HG02642 (cell line): ENCODE data around the gene DLGAP3.
"Not testable (repeated sequence)": the region's sequence is repeated elsewhere in the genome, so short reads cannot be mapped to it uniquely, and the experiment has no call there.

ENCODE experiments used
- ATAC-seq: cut with Tn5 transposase; IDR thresholded peaks from one replicate; pipeline ENCODE4 v1.9.1; 2021; ENCODE audit warnings: mild to moderate bottlenecking; ENCODE audit not compliant: unreplicated experiment, poor library complexity

DLGAP3 gene

GRCh38 chr1:34843392-34844251, 85.8 kb downstream of the DLGAP3 start:
- ATAC-seq = no peak

- no peak for ATAC-seq
Measured at GRCh38 chr1:34842952-34843371, 86.5 kb downstream of the DLGAP3 start.

DNA sequence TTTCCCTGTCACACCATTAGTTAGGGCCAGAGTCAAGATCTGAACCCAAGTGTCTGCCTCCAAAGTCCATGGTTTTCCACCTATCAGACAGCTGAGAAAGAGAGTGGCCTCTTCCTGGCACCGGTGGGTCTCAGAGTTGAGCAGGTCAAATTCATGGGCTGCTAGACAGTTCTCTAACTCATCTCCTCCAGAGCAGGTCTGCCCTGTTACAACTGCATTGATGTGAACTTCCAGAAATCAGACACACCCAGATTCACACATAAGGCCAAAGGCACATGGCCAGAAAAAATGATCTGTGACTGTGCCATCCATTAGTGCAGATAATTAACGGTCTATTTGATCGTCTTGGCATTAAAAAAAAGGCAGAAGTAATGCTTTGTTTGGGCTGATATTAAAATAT, 87.4 kb downstream of the DLGAP3 start:
- ATAC-seq = no peak

DNA sequence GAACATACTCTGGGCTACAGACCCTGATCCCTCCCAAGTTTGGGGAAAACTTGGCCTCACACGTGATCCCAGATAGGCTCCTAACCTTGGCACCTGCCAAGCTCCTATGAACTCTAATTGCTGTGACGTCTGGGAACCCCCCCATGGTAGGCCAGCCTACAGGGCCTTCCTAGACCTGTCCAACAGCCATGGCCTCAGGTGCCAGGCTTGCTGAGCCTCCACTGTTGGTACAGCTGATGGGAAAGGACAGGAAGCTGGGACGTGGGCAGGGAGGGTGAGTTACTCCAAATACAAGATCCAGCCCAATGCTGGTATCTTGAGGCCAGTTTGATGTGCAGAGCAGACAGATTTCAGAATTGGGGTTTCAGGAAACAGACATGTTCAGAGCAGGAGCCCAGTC, 89.0 kb downstream of the DLGAP3 start:
- no peak for ATAC-seq

GRCh38 chr1:34839526-34840305, 89.7 kb downstream of the DLGAP3 start:
- ATAC-seq = no peak

DNA sequence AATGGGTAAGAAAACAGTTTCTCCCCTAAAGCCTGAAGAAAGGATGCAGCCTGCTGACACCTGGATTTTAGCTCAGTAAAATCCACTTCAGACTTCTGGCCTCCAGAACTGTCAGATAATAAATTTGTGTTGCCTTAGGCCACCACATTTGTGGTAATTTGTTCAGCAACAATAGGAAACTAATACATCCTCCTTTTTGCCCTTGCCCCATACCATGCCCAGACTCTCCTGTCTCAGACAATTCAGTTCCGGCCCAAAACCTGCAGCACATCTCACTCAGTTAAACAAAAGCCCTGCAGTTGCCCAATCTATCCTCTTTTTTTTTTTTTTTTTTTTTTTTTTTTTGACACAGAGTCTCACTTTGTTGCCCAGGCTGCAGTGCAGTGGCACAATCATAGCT, 95.7 kb downstream of the DLGAP3 start:
- no peak for ATAC-seq

DNA sequence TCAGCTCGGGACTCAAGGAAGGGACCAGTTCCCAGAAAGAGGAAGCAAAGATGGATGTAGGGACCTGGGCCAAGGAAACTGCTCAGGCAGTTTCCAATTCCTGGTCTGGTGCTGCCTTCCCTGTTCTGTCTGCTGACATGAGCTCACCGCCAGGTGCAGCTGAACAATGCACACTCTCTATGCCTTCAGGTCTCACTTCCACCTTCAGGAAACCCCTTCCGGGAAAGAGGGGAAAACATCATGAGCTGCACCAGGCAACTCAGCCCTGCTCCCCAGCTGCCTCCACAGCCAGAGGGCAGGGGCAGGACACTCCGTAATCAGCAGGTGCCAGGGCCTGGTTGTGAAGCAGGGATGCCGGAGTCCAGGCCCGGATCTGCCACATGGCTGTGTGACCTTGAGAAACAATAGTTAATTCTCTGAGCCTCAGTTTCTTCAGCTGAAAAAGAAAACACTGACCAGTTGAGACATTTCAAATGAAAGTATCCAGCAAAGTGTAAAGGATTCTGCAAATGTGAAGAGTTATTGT, 97.7 kb downstream of the DLGAP3 start:
- no peak for ATAC-seq

GRCh38 chr1:34829250-34829649, 100.2 kb downstream of the DLGAP3 start:
- no peak for ATAC-seq

DNA sequence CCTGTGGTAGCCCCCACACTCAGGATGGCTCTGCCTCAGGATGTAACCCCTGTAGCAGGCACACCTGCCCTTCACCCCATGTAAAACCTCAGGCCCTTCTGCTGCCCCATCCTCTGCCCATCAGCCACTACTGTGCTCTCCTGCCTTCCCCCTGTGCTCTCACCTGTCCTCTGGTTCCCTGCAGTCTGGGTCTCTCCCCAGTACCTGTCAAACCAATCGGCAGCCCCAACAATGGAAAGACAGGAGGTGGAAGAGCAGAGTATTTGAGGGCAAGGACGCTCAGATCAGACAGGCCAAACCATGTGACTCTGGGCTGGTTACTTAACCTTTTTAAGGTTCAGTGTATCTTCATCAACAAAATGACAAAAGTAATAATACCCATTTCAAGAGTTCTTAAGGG, 100.8 kb downstream of the DLGAP3 start:
- ATAC-seq = no peak

DNA sequence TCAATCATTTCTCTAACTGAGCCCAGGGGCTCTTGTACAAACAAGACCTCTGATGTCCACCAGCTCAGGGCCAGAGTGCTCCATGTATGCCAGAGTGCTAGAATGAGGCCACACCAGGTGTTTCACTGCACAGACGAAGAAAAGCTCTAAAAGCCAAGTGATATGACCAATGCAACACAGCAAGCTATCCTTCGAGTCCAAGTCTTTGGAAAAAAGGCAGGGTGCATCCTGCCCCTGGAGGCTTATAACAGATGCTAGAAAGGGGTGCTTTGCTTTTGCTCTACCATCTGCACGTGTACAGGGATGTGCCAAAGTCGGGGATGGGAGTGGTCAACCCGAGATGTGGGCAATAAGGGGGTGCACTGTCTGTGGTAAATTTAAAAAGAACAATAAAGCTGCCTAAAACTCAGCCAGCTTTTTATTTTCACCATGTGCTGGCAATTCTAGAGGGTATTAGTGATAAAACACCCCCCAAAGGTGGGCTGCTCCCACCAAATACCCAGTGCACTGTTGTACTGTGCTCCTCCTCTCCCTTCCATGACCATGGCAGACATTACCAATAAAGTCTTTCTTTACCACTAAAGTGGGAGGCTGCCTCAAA, 102.0 kb downstream of the DLGAP3 start:
- no peak for ATAC-seq

GRCh38 chr1:34825455-34826091, 103.9 kb downstream of the DLGAP3 start:
- ATAC-seq = no peak

- ATAC-seq = no peak
Measured at GRCh38 chr1:34824817-34825454, 104.5 kb downstream of the DLGAP3 start.

GRCh38 chr1:34822202-34822601, 107.2 kb downstream of the DLGAP3 start:
- no peak for ATAC-seq

- not testable (repeated sequence) for ATAC-seq
Measured at GRCh38 chr1:34818862-34819261, 110.6 kb downstream of the DLGAP3 start.

DNA sequence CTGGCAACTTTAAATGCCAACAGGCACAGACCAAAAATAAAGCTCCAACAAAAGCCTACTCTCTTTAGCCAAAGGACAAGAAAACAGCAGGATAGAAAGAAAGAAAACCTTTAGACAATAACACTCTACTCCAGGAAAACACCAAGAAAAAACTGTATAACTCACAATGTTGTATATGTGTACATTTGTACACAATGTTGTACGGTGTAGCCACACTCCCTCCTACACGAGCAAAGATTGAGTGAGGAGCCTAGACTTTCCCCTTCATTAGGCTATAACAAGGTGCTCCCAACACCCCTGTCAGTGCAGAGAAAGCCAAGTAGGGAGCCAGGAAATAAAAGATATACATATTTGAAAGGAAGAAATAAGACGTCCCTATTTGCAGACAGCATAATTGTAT, 112.7 kb downstream of the DLGAP3 start:
- ATAC-seq = no peak

GRCh38 chr1:34816332-34816731, 113.1 kb downstream of the DLGAP3 start:
- no peak for ATAC-seq
